AG09309 (cell line): ENCODE measurements around the gene MICAL3.

ENCODE experiments used
- DNase-seq: peaks from one replicate; pipeline ENCODE4 v3.0.0-alpha.2; 2010; ENCODE audit warnings: low read depth
- H3K4me3 ChIP-seq: 2 replicates; pipeline ENCODE4 v1.5.1; 2011; ENCODE audit warnings: mild to moderate bottlenecking, low read depth, low read length, moderate library complexity; ENCODE audit not compliant: control insufficient read depth
- CTCF ChIP-seq: IDR thresholded peaks from 2 replicates; pipeline ENCODE4 v1.5.1; 2011; ENCODE audit warnings: mild to moderate bottlenecking, low read depth, low read length, inconsistent platforms; ENCODE audit not compliant: insufficient read depth, control insufficient read depth; ENCODE audit errors: missing control alignments

MICAL3 gene

GRCh38 chr22:17954860-17955587 lies 69.3 kb downstream of the MICAL3 start:
- no peak for TF ChIP-seq CTCF
- no peak overlapping the region for H3K4me3 ChIP-seq
- DNase-seq = no peak

GRCh38 chr22:17954200-17954859 lies 70.0 kb downstream of the MICAL3 start:
- no peak for DNase-seq
- no peak for TF ChIP-seq CTCF
- no peak overlapping the region for H3K4me3 ChIP-seq

DNA sequence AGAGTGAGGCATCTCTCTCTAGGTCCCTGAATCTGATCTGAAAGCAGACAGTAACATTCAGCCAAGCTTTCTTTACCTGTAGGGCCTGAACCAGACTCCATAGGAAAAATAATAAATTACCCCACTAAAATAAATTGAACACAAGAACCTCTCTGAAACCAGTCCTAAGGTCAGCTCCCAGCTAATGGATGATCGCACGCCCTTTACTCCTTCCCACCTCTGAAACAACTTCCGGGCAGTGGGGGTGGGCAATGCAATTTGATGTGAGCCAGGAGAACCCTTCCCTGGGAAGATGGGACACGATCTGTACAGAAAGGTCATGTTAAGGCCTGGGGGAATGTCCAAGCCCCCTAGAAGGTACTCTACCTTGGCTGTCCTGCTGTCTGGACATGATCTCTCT lies 71.2 kb downstream of the MICAL3 start:
- H3K4me3 ChIP-seq = no peak overlapping the region
- no peak for DNase-seq
- no peak for TF ChIP-seq CTCF

- no peak for TF ChIP-seq CTCF
- H3K4me3 ChIP-seq = no peak overlapping the region
- no peak for DNase-seq
Measured at GRCh38 chr22:17952273-17952801, 72.0 kb downstream of the MICAL3 start.

DNA sequence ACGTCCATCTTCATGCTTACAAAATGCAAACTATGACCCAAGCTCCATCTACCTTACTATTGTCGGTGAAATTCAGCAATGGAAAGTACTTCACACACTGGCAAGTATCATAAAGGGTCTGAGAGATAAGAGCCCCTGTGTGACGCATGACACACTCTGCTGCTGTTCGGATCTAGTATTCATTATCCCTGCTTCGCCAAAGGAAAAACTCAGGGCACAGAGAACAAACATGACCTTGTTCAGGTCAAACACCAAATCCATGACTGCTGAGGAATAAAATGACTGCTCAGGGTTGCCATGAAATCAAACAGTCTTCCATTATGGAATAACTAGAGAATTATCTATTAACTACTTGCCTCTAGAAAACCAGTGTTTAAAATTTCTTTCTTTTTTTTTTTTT lies 73.0 kb downstream of the MICAL3 start:
- DNase-seq = no peak
- no peak for TF ChIP-seq CTCF
- no peak overlapping the region for H3K4me3 ChIP-seq

GRCh38 chr22:17950651-17951214 lies 73.6 kb downstream of the MICAL3 start:
- no peak for DNase-seq
- no peak overlapping the region for H3K4me3 ChIP-seq
- no peak for TF ChIP-seq CTCF
